D341Med (cell line): ENCODE data around the gene CACNA2D3.

Experiments
- DNase-seq: peaks from one replicate; pipeline ENCODE4 v3.0.0; 2012; ENCODE audit warnings: low spot score

CACNA2D3 gene

GRCh38 chr3:55009372-55009771, 887.0 kb downstream of the CACNA2D3 start:
- DNase-seq = no peak

- no peak for DNase-seq
These were observed 889.7 kb downstream of the CACNA2D3 start for GRCh38 chr3:55012091-55012490.

GRCh38 chr3:55013145-55013925, 891.0 kb downstream of the CACNA2D3 start:
- no peak for DNase-seq

GRCh38 chr3:55014081-55014480, 891.7 kb downstream of the CACNA2D3 start:
- no peak for DNase-seq

GRCh38 chr3:55014906-55015305, 892.6 kb downstream of the CACNA2D3 start:
- DNase-seq = no peak

- no peak for DNase-seq
These were observed 895.5 kb downstream of the CACNA2D3 start for GRCh38 chr3:55017876-55018275.

GRCh38 chr3:55030938-55031337, 908.6 kb downstream of the CACNA2D3 start:
- DNase-seq = no peak

GRCh38 chr3:55036883-55037577, 914.7 kb downstream of the CACNA2D3 start:
- DNase-seq = no peak

- DNase-seq = no peak
These were observed 920.2 kb downstream of the CACNA2D3 start for GRCh38 chr3:55042591-55042990.

GRCh38 chr3:55044486-55044885, 922.1 kb downstream of the CACNA2D3 start:
- no peak for DNase-seq

GRCh38 chr3:55059027-55059629, 936.8 kb downstream of the CACNA2D3 start:
- DNase-seq = no peak

GRCh38 chr3:55060896-55061719, 938.8 kb downstream of the CACNA2D3 start:
- DNase-seq = no peak

- DNase-seq = no peak
These were observed 939.3 kb downstream of the CACNA2D3 start for GRCh38 chr3:55061720-55062034.

GRCh38 chr3:55064164-55064563, 941.8 kb downstream of the CACNA2D3 start:
- DNase-seq = no peak

- DNase-seq = no peak
These were observed 943.0 kb downstream of the CACNA2D3 start for GRCh38 chr3:55065331-55065730.

GRCh38 chr3:55066551-55067047, 944.2 kb downstream of the CACNA2D3 start:
- no peak for DNase-seq

GRCh38 chr3:55069950-55070349, 947.6 kb downstream of the CACNA2D3 start:
- DNase-seq = no peak

GRCh38 chr3:55074796-55075195, 952.4 kb downstream of the CACNA2D3 start:
- no peak for DNase-seq

- no peak for DNase-seq
These were observed 953.5 kb downstream of the CACNA2D3 start for GRCh38 chr3:55075846-55076245.

- no peak for DNase-seq
These were observed 955.4 kb downstream of the CACNA2D3 start for GRCh38 chr3:55077726-55078125.

GRCh38 chr3:55078876-55079275, 956.5 kb downstream of the CACNA2D3 start:
- no peak for DNase-seq

GRCh38 chr3:55085231-55085630, 962.9 kb downstream of the CACNA2D3 start:
- no peak for DNase-seq
